LNCaP clone FGC (cell line): ENCODE results near the gene HMX3.
"Not testable (repeated sequence)": the region's sequence is repeated elsewhere in the genome, so short reads cannot be mapped to it uniquely, and the experiment has no call there.

ENCODE experiments used
- DNase-seq: peaks from one replicate; pipeline ENCODE4 v3.0.0-alpha.2; 2011; ENCODE audit warnings: low read depth
- H3K4me3 ChIP-seq: 2 replicates; pipeline ENCODE4 v1.5.1; 2011; ENCODE audit warnings: mild to moderate bottlenecking, low read depth, low read length, control low read depth
- CTCF ChIP-seq: IDR thresholded peaks from 2 replicates; pipeline ENCODE4 v1.5.1; 2012; ENCODE audit warnings: mild to moderate bottlenecking; ENCODE audit not compliant: control insufficient read depth, insufficient read depth; ENCODE audit errors: extremely low read depth

HMX3 gene

GRCh38 chr10:123160311-123160980 lies 24.7 kb downstream of the HMX3 start:
- no peak for DNase-seq
- no peak overlapping the region for H3K4me3 ChIP-seq
- TF ChIP-seq CTCF, result no peak

GRCh38 chr10:123164319-123164718 lies 28.5 kb downstream of the HMX3 start:
- DNase-seq, result no peak
- H3K4me3 ChIP-seq, result no peak overlapping the region
- no peak for TF ChIP-seq CTCF

GRCh38 chr10:123165445-123166072 lies 29.8 kb downstream of the HMX3 start:
- TF ChIP-seq CTCF, result no peak
- H3K4me3 ChIP-seq, result no peak overlapping the region
- no peak for DNase-seq

- H3K4me3 ChIP-seq, result no peak overlapping the region
- no peak for TF ChIP-seq CTCF
- DNase-seq, result no peak
Observed at GRCh38 chr10:123166618-123167017, 30.8 kb downstream of the HMX3 start.

- no peak for DNase-seq
Observed at GRCh38 chr10:123170961-123171360, 35.2 kb downstream of the HMX3 start.

GRCh38 chr10:123171616-123172015 lies 35.8 kb downstream of the HMX3 start:
- not testable (repeated sequence) for H3K4me3 ChIP-seq, DNase-seq

More at GRCh38 chr10:123170961-123171360, 35.2 kb downstream of the HMX3 start:
- no peak overlapping the region for H3K4me3 ChIP-seq
- TF ChIP-seq CTCF, result no peak

- H3K4me3 ChIP-seq, result no peak overlapping the region
- DNase-seq, result no peak
- no peak for TF ChIP-seq CTCF
Observed at GRCh38 chr10:123175389-123176387, 39.9 kb downstream of the HMX3 start.

GRCh38 chr10:123178390-123178789 lies 42.6 kb downstream of the HMX3 start:
- not testable (repeated sequence) for DNase-seq, H3K4me3 ChIP-seq
